GM19463 (cell line): Measurements from ENCODE around the gene DEPP1.
A peak's percentile ranks its signal among the peaks of the same experiment; 100 is the strongest.

ENCODE experiments used
- ATAC-seq: cut with Tn5 transposase; IDR thresholded peaks from one replicate; pipeline ENCODE4 v1.9.1; 2021; ENCODE audit warnings: mild to moderate bottlenecking, moderate library complexity; ENCODE audit not compliant: unreplicated experiment

DEPP1 gene

GRCh38 chr10:44968091-44968490, 10.5 kb downstream of the DEPP1 start:
- ATAC-seq, result no peak

DNA sequence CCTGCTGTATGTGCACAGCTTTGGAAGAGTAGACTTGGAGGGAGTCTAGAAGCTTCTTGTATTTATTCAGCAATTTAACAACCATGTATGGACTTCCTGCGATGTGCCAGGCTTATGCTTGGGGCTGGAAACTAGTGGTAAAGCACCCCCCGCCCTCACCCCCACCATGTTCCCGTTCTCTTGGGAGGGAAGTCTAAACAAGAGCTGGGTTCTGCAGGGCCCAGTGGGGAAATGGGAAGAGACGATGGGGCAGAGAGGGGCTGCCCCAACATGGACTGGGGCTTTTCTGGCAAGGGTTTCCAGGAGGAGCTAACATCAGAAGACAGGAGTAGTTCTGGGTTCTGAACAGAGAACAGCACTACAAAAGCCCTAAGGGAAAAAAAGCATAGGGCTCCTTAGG, 11.0 kb downstream of the DEPP1 start:
- ATAC-seq, result no peak

GRCh38 chr10:44966816-44967509, 11.6 kb downstream of the DEPP1 start:
- no peak for ATAC-seq

GRCh38 chr10:44966129-44966815, 12.3 kb downstream of the DEPP1 start:
- ATAC-seq, result peak; percentile 34

DNA sequence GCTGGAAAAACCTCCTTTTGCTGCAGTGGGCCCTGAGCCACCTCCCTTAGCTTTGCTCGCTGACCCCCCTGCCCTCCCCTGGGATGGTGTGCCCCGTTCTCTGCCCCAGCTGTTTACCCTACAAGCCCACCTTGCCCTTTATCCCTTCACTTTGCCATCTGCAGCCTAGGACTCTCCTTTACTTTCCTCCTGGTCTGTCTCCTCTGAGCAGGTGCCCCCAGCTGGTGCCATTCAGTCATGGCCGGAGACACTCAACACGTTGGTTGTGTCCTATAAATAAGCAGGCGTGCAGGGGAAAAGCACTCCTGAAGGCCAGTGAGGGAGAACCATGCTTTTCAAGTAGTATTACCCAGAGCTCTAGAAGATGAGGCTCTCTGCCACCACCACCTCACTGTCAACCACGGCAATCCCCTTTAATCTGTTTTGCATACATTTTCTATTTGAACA, 12.9 kb downstream of the DEPP1 start:
- peak; percentile 42 for ATAC-seq

DNA sequence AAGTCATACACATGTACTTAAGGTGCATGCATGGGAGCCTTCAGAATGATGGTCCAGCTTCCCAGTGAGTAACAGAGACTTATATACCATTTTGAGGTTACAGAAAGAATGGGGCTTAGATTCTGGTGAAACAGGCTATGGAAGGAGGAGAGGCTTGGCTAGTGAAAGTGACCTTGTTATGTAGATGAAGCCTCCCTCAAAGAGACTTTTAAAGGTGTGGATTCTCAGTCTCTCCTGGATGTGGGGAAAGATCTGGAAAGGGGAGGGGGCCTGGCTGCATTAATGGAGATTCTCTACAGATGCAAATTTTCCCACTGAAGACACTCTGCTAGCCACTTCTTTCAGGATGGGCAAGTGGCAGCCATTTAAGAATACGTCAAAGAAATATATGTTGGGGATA, 13.5 kb downstream of the DEPP1 start:
- ATAC-seq, result no peak

DNA sequence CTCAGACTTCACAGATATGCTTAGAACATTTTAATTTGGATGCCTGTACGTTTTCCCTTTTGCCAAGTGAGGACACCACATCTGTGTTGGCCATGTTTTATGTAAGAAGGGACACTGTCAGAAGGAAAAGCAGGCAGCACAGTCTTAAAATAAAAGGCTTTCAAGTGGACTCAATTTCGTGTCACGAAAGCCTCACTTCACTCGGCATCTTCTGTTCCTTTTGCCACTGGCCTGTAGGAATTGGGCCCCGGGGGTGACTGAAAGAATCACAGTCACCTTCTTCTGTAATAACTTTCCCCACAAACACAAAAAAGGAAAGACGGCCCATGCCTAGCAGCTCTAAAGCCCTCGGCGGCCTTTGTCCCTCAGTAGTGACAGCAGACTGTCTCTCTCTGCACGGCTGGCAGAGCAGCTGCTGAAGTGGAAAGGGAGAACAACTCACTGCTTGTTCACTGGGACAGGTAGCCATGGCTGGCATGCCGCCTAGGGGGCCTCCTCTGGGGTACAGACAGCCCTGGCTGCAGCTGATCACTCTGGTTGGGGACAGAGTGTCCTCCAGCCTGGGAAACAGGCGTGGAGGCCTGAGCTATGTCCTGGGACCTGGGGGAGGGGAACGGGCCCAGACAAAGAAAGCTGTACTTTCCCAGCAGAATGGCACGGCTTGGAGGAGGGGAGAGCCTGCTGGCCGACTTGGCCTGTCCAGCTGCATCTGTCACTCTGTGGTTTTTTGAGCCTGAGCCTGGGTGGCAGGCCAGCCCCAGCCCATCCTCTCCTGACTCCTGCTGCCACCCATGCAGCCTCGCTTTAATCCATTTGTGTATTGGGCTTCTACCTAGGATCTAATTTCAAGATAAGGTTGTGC, 14.6 kb downstream of the DEPP1 start:
- ATAC-seq, result peak; percentile 13

DNA sequence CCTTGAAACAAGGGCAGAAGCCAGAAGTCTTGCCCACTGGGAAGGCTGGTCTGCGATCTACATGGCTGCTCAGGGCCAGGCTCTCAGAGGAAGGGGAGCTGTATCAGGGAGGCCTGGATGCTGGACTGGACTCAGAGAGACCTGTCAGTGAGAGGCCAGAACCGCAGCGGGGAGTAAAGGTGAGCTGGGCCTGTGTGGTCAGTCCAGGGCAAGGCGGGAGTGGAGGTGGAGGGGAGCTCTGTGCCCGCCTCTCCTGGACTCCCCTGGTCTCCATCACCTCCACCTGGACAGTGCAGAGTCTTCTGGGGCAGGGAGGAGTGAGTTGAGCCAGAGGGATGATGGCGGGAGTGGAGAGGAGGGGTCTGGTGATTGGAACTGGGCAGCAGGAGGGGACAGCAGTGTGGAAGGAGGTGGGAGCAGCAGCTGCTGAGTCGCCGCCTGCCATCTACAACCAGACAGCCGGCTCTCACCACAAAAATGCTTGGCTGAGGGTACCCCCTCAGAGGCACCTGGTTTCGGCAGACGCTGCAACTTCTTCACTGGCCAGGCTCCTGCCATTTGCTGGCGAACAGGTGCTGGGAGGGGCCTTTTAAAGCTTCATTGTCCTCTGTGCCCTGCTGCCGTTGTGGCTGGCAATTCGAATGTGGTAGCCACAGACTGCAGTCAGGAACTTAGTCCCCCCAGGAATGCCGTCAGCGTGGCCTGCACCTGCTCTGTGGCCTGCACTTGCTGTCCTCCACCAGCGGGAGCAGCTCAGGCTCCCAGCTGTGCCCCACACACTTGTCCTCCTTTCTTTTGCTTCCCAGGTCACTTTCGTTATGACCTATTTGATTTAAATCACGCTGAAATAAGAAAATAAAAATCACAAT, 15.5 kb downstream of the DEPP1 start:
- no peak for ATAC-seq

GRCh38 chr10:44961931-44962750, 16.5 kb downstream of the DEPP1 start:
- ATAC-seq, result no peak

DNA sequence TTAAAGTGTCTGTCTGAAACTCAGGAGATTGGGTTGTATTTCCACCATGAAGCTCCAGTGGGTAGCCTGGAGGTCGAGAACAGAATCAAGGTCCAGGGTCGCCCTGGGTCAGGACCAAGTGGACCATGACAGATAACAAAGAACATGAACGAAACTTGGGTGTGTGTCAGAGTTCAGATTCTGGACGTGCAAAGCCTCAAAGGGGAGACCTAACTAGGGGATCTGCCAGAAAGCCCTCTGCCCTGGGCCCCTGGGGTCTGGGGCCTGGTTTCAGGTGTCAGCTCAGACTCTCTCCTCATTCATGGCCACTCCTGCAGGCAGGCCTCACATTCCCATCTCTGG, 17.4 kb downstream of the DEPP1 start:
- no peak for ATAC-seq

DNA sequence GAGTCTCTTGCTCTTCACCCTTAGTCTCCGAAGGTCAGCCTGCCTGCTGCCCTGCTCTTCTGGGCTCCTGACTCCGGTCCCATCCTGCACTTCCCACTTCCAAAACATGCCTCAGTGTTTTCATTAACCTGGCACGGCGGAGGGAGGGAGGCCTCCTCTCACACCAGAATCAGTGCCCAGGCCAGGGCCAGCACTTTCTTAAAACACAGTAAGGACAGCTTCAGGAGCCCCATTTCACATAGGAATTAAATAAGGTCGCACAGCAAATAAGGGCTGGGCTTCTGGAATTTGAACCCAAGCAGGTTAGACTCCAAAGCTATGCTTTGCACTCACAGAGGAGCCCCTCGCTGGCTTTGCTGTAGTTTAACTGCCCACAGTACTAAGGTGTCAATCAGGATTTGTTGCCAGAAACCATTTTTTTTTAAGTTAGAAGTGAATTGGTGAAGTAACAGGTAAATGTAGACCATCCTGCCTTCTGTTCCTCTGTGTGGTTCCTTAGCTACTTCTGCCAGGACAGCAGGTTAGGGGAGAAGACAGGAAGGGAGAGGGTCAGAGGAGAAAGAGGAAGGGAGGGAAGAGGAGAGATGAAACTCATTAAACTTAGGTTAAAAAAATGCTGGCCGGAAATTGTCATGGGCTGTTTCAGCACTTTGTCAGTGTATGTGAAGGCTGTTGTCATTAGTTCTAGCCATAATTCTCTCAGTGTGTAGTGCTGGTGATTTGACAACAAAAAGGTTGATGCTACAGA, 18.0 kb downstream of the DEPP1 start:
- no peak for ATAC-seq

GRCh38 chr10:44960088-44960460, 18.5 kb downstream of the DEPP1 start:
- ATAC-seq, result no peak

- peak; percentile 90 for ATAC-seq
These were observed 19.1 kb downstream of the DEPP1 start, which contains the start of gene RASSF4 for GRCh38 chr10:44959247-44960087. RASSF4 (plus strand) TSS chr10:44959802; CDS start chr10:44970203, 10,401 bp downstream.

- no peak for ATAC-seq
These were observed 19.7 kb downstream of the DEPP1 start for GRCh38 chr10:44958898-44959246.

DNA sequence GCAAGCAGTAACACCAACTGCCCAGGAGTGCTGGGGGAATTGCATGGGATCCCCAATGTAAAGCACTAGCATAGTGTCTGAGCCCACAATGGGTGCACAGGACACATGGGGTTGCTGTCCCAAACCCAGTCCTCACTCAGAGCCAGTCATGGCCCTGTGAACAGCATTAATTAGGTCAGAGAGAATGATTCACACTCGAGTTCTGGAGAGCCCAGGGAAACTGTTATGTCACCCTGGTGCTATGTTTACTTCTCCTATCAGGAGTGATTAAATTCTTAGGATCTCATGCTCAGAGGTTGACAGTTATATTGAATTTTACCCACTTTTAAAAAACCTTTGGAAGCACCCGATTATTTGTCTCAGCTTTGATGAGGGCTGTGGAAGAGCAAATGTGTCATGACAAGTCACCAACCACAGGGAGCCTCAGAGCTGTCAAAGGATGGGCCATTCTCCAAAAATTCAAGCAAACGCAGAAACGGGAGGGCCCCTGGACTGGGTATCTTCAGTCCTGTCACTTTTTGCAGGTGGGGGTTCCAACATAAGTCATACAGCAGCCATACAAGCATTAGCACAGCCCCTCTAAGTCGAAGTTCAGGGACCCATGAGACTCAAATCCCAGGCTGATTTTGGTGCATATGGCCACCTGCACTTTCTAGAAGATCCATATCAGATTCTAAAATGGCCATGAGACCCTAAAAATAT, 20.3 kb downstream of the DEPP1 start:
- no peak for ATAC-seq

DNA sequence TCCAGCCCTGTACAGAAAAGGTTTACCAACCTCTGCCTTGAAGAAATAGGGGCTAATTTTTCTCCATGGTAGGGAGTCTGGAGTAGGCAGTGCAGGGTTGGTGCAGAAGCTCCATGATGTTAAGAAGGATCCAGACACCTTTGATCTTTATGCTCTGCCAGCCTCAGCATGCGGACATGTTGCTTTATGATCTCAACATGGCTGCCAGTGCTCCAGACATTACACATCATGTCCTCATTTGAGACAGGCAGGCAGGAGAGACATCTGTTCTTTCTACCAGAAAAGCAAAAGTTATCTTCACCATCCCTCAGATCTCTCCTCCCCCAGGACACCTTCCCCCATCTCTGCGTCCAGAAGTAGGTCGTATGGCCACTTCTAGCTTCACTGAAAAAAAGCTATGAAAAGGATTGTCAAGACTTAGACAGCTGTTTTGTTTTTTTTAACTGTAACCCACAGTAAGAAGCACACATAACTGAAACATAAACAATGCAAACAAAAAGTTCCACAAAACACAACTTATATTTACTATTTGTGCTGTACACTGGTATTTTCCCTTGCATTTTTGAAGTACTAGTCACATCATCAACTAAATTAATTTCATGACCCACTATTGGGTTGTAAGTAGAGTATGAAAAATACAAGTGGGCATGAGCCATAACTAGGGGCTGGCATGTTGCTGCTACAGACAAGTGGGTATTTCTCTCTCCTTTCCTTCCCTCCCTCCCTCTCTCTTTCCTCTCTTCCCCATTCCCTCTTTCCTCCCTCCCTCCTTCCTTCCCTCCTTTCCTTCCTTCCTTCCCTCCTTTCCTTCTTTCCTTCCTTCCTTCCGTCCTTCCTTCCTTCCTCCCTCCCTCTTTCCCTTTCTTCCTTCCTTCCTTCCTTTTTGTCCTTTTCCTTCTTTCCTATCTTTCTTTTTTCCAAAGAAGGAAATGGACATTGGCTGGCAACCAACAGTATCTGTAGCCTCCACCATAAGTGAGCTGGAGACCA, 21.6 kb downstream of the DEPP1 start:
- no peak for ATAC-seq

DNA sequence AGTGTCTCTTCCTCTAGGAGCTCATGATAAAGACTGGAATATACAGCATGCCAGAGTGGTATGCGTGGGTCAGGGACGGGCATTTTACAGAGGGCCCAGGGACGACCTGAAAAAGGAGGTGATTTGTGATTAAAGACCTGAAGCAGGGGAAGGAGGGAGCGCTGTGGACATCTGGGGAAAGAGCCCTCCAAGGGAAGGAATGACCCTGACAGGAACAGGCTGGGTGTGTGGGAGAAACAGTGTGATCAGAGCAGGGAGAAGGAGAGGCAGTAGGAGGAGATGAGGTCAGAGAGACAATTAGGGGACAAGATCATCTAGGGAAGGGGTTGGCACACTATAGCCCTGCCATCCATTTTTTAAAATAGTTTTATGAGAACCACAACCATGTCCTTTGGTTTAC, 22.4 kb downstream of the DEPP1 start:
- ATAC-seq, result no peak
